HK-2 (cell line): ENCODE results near the gene NTRK2.
"Not testable (repeated sequence)": the region's sequence is repeated elsewhere in the genome, so short reads cannot be mapped to it uniquely, and the experiment has no call there.

ENCODE experiments used
- DNase-seq: peaks from one replicate; pipeline ENCODE4 v3.0.0-alpha.2; 2018; ENCODE audit not compliant: unreplicated experiment

The NTRK2 gene

GRCh38 chr9:84893419-84894128 lies 224.0 kb downstream of the NTRK2 start:
- DNase-seq = no peak

GRCh38 chr9:84894859-84895258 lies 225.3 kb downstream of the NTRK2 start:
- DNase-seq = no peak

- no peak for DNase-seq
Measured at GRCh38 chr9:84897362-84898094, 228.0 kb downstream of the NTRK2 start.

GRCh38 chr9:84898188-84898587 lies 228.7 kb downstream of the NTRK2 start:
- no peak for DNase-seq

GRCh38 chr9:84898618-84899017 lies 229.1 kb downstream of the NTRK2 start:
- DNase-seq = not testable (repeated sequence)

- no peak for DNase-seq
Measured at GRCh38 chr9:84899326-84899725, 229.8 kb downstream of the NTRK2 start.

GRCh38 chr9:84900421-84900820 lies 230.9 kb downstream of the NTRK2 start:
- DNase-seq = no peak

- DNase-seq = no peak
Measured at GRCh38 chr9:84903963-84904362, 234.4 kb downstream of the NTRK2 start.

- no peak for DNase-seq
Measured at GRCh38 chr9:84916769-84917168, 247.2 kb downstream of the NTRK2 start.

- no peak for DNase-seq
Measured at GRCh38 chr9:84917366-84918070, 248.0 kb downstream of the NTRK2 start.

- no peak for DNase-seq
Measured at GRCh38 chr9:84919440-84919839, 249.9 kb downstream of the NTRK2 start.

GRCh38 chr9:84921175-84921574 lies 251.6 kb downstream of the NTRK2 start:
- no peak for DNase-seq

- DNase-seq = no peak
Measured at GRCh38 chr9:84922051-84922450, 252.5 kb downstream of the NTRK2 start.

GRCh38 chr9:84924266-84924665 lies 254.7 kb downstream of the NTRK2 start:
- no peak for DNase-seq

- no peak for DNase-seq
Measured at GRCh38 chr9:84925225-84925872, 255.8 kb downstream of the NTRK2 start.

GRCh38 chr9:84926793-84927192 lies 257.3 kb downstream of the NTRK2 start:
- DNase-seq = no peak

GRCh38 chr9:84928419-84928818 lies 258.9 kb downstream of the NTRK2 start:
- DNase-seq = no peak

GRCh38 chr9:84929068-84929467 lies 259.5 kb downstream of the NTRK2 start:
- no peak for DNase-seq

GRCh38 chr9:84932915-84933527 lies 263.5 kb downstream of the NTRK2 start:
- DNase-seq = no peak

- DNase-seq = no peak
Measured at GRCh38 chr9:84935528-84936117, 266.1 kb downstream of the NTRK2 start.

- no peak for DNase-seq
Measured at GRCh38 chr9:84937180-84937579, 267.7 kb downstream of the NTRK2 start.
